HG03196 (cell line): ENCODE results near the gene MAGIX.
"Not testable (repeated sequence)": the region's sequence is repeated elsewhere in the genome, so short reads cannot be mapped to it uniquely, and the experiment has no call there.

Experiments used
- ATAC-seq: cut with Tn5 transposase; IDR thresholded peaks from one replicate; pipeline ENCODE4 v1.9.1; 2021; ENCODE audit not compliant: unreplicated experiment

Gene MAGIX

GRCh38 chrX:49157194-49157593, 5.4 kb upstream of the MAGIX start:
- ATAC-seq, result no peak

GRCh38 chrX:49160908-49161307, 1.6 kb upstream of the MAGIX start:
- no peak for ATAC-seq

- ATAC-seq, result no peak
Observed at GRCh38 chrX:49161632-49162031, 926 bp upstream of the MAGIX start.

- peak; percentile 35 for ATAC-seq
Observed at GRCh38 chrX:49163555-49164419, 1.2 kb downstream of the MAGIX start.

GRCh38 chrX:49164589-49165360, 2.2 kb downstream of the MAGIX start:
- ATAC-seq, result no peak

- ATAC-seq, result peak; percentile 40
Observed at GRCh38 chrX:49165901-49166881, 3.6 kb downstream of the MAGIX start.

- peak; percentile 31 for ATAC-seq
Observed at GRCh38 chrX:49166914-49167739, 4.6 kb downstream of the MAGIX start.

- ATAC-seq, result no peak
Observed at GRCh38 chrX:49167740-49168108, 5.2 kb downstream of the MAGIX start.

GRCh38 chrX:49171752-49172279, 9.3 kb downstream of the MAGIX start, which contains the start of gene PLP2:
Gene PLP2 (plus strand): TSS chrX:49171898. CDS start chrX:49172001, 103 bp downstream.
- peak; percentile 37 for ATAC-seq

GRCh38 chrX:49172280-49172780, 9.8 kb downstream of the MAGIX start:
- ATAC-seq, result peak; percentile 70

GRCh38 chrX:49173544-49173943, 11.0 kb downstream of the MAGIX start:
- ATAC-seq, result not testable (repeated sequence)

- ATAC-seq, result no peak
Observed at GRCh38 chrX:49174723-49175122, 12.2 kb downstream of the MAGIX start.

GRCh38 chrX:49175435-49176274, 13.1 kb downstream of the MAGIX start:
- no peak for ATAC-seq

GRCh38 chrX:49176421-49177326, 14.1 kb downstream of the MAGIX start:
- no peak for ATAC-seq

GRCh38 chrX:49177338-49177833, 14.8 kb downstream of the MAGIX start:
- no peak for ATAC-seq

GRCh38 chrX:49177873-49178480, 15.4 kb downstream of the MAGIX start:
- no peak for ATAC-seq

- ATAC-seq, result no peak
Observed at GRCh38 chrX:49178537-49178936, 16.0 kb downstream of the MAGIX start.
